Endothelial cell of umbilical vein (primary cell): Measurements from ENCODE around the gene CDK17. TPM values are rescaled to one million over a fixed set of nuclear protein-coding genes. Genes with fewer than 3 reads are reported as not detected.

Experiments used
- BruUV-seq: library from RNA; stranded (reverse); fragments of 400-500 nt; replicated peaks from 2 replicates; lab custom pipeline; 2021; lab: Mats Ljungman, UMichigan
- CTCF ChIA-PET: fragments of 300-600, 350-600 bp; sonication (Branson Sonifier 250); formaldehyde crosslinking; loops from one replicate; lab custom pipeline; 2021; ENCODE audit warnings: antibody characterized with exemption, inconsistent platforms; lab: Charles Lee
- POLR2A ChIA-PET: fragments of 300-600, 350-600 bp; sonication (Branson Sonifier 250); formaldehyde crosslinking; loops from one replicate; lab custom pipeline; 2021; ENCODE audit warnings: antibody characterized with exemption, inconsistent platforms; lab: Charles Lee
- DNase-seq: peaks from one replicate; pipeline ENCODE4 v3.0.0-alpha.2; 2011; ENCODE audit warnings: low read depth, low spot score
- FAIRE-seq: peaks from 2 replicates; lab custom pipeline; 2011; peaks lifted over from hg19 to GRCh38; lab: Jason Lieb, UNC
- H2AFZ ChIP-seq: 2 replicates; pipeline ENCODE4 v1.6.0; 2012; ENCODE audit warnings: low read depth, low read length, control low read depth, inconsistent platforms
- H3K27ac ChIP-seq: 2 replicates; pipeline ENCODE4 v1.5.1; 2011; ENCODE audit warnings: low read depth, mild to moderate bottlenecking, control low read depth, low read length, moderate library complexity; ENCODE audit not compliant: insufficient read depth
- H3K27me3 ChIP-seq, 2 experiments: 2 replicates each; pipeline versions ENCODE4 v1.6.0 to v1.6.1; 2011; ENCODE audit warnings: low read length in 2 of 2, mixed read lengths in 1 of 2; ENCODE audit not compliant: control insufficient read depth in 2 of 2, insufficient read depth in 2 of 2
- H3K36me3 ChIP-seq, 2 experiments: 2 replicates in 1 of 2; 3 replicates in 1 of 2; pipeline ENCODE4 v1.5.1; 2011; ENCODE audit warnings: low read length in 2 of 2, mild to moderate bottlenecking in 1 of 2, moderate library complexity in 1 of 2; ENCODE audit not compliant: control insufficient read depth in 2 of 2, insufficient read depth in 2 of 2; ENCODE audit errors: extremely low read depth in 1 of 2
- H3K4me1 ChIP-seq: 3 replicates; pipeline ENCODE4 v1.5.1; 2011; ENCODE audit warnings: mild to moderate bottlenecking, low read length; ENCODE audit not compliant: control insufficient read depth, insufficient read depth; ENCODE audit errors: extremely low read depth
- H3K4me2 ChIP-seq: 2 replicates; pipeline ENCODE4 v1.6.1; 2011; ENCODE audit warnings: low read length, control low read depth, mixed read lengths; ENCODE audit not compliant: insufficient read depth
- H3K4me3 ChIP-seq, 3 experiments: fragments of 200-600 bp in 1 of 3; sonication (generic), shearing (Covaris generic) in 1 of 3; replicated peaks in 1 of 3; 2 replicates each; pipeline ENCODE4 v1.5.1; 2011 to 2016; ENCODE audit warnings: control low read depth in 3 of 3, low read length in 3 of 3, mild to moderate bottlenecking in 2 of 3, inconsistent platforms in 1 of 3, low read depth in 1 of 3, moderate library complexity in 1 of 3; ENCODE audit not compliant: insufficient read depth in 1 of 3
- H3K79me2 ChIP-seq: 2 replicates; pipeline ENCODE4 v1.6.0; 2012; ENCODE audit warnings: low read length, inconsistent platforms; ENCODE audit not compliant: control insufficient read depth, insufficient read depth
- H3K9ac ChIP-seq: replicated peaks from 2 replicates; pipeline ENCODE3; 2011; ENCODE audit warnings: low read length, control low read depth; ENCODE audit not compliant: insufficient read depth; ENCODE audit errors: extremely low read depth
- H3K9me1 ChIP-seq: replicated peaks from 3 replicates; pipeline ENCODE4 v1.6.0; 2011; ENCODE audit warnings: mild to moderate bottlenecking, low read length; ENCODE audit not compliant: control insufficient read depth, insufficient read depth; ENCODE audit errors: extremely low read depth
- H3K9me3 ChIP-seq: replicated peaks from 2 replicates; pipeline ENCODE4 v1.5.1; 2012; ENCODE audit warnings: low read length, inconsistent platforms; ENCODE audit not compliant: control insufficient read depth, insufficient read depth
- H4K20me1 ChIP-seq: replicated peaks from 2 replicates; pipeline ENCODE3; 2011; ENCODE audit warnings: mild to moderate bottlenecking, low read length; ENCODE audit not compliant: control insufficient read depth, insufficient read depth; ENCODE audit errors: extremely low read depth
- CTCF ChIP-seq, 2 donors: IDR thresholded peaks; 1 replicate in 1 of 2; 2 replicates in 1 of 2; pipeline ENCODE4 v1.5.1; 2011; ENCODE audit warnings: low read length in 2 of 2, mild to moderate bottlenecking in 2 of 2, moderate library complexity in 2 of 2, control low read depth in 1 of 2, inconsistent platforms in 1 of 2, low read depth in 1 of 2; ENCODE audit not compliant: insufficient read depth in 1 of 2; ENCODE audit errors: extremely low read depth in 1 of 2
- EZH2 ChIP-seq: IDR thresholded peaks from 2 replicates; pipeline ENCODE4 v1.6.1; 2012; ENCODE audit warnings: borderline replicate concordance, low read depth, mild to moderate bottlenecking, moderate library complexity, low read length, inconsistent platforms; ENCODE audit not compliant: severe bottlenecking
- FOS ChIP-seq: IDR thresholded peaks from 2 replicates; pipeline ENCODE4 v1.6.1; 2011; ENCODE audit warnings: mild to moderate bottlenecking, low read length, moderate library complexity, borderline replicate concordance; ENCODE audit not compliant: insufficient read depth
- GATA2 ChIP-seq: IDR thresholded peaks from 2 replicates; pipeline ENCODE4 v1.7.0; 2011; ENCODE audit warnings: low read depth, mild to moderate bottlenecking, moderate library complexity, mixed read lengths, low read length; ENCODE audit not compliant: insufficient read length, insufficient read depth
- JUN ChIP-seq: IDR thresholded peaks from 2 replicates; pipeline ENCODE4 v1.6.1; 2011; ENCODE audit warnings: borderline replicate concordance, low read depth; ENCODE audit not compliant: insufficient read length, insufficient read depth
- MAX ChIP-seq: IDR thresholded peaks from 2 replicates; pipeline ENCODE4 v1.6.1; 2011; ENCODE audit not compliant: insufficient read depth, insufficient read length
- MYC ChIP-seq: IDR thresholded peaks from one replicate; pipeline ENCODE4 v1.6.1; 2011; ENCODE audit warnings: mild to moderate bottlenecking, low read depth, low read length
- POLR2A ChIP-seq: IDR thresholded peaks from 2 replicates; pipeline ENCODE4 v1.6.1; 2012; ENCODE audit warnings: low read depth, mild to moderate bottlenecking, control low read depth, low read length
- POLR2AphosphoS5 ChIP-seq: IDR thresholded peaks from 2 replicates; pipeline ENCODE4 v1.6.1; 2012; ENCODE audit warnings: low read depth, mild to moderate bottlenecking, control low read depth, low read length, moderate library complexity; ENCODE audit not compliant: insufficient read depth
- dilution Hi-C: fragments of 300-500 bp; cut with MboI; formaldehyde crosslinking; loops from one replicate; pipeline ENCODE4 v1.15.0; 2019; ENCODE audit warnings: low sequenced_read_pairs; ENCODE audit not compliant: extremely low pct_ligation_motif_present
- intact Hi-C: fragments of 100-400 bp; cut with micrococcal nuclease; formaldehyde crosslinking; loops from one replicate; pipeline ENCODE4 v1.10.0; 2022
- polyA plus RNA-seq, 4 experiments: library from polyadenylated mRNA; depleted of rRNA in 3 of 4; stranded (reverse) in 3 of 4; unstranded in 1 of 4; fragments of >200 nt; gene quantifications; 2 replicates each; pipeline versions ENCODE4 v1.2.1 to v1.2.3, GENCODE V29; 2011 to 2012; ENCODE audit warnings: missing spikeins in 1 of 4
- total RNA-seq: library from RNA; stranded (reverse); gene quantifications from 2 replicates; pipeline ENCODE4 v1.2.3, GENCODE V29; 2021

Gene CDK17
- total and polyA plus RNA-seq, 2 donors (not counting 3 experiments of a cell fraction or from before 2014, with no cell fraction given), result 61.1 to 176 TPM

GRCh38 chr12:96300064-96300463 is 100.2 kb downstream of the CDK17 start:
- dilution Hi-C loops (no loop called here), intact Hi-C loops (no loop called here)
- peaks cover 10% of the 10 kb centered on the region for H4K20me1 ChIP-seq
- H3K27me3 ChIP-seq, result no peaks in the 10 kb centered on the region
- FAIRE-seq, result no peak
- no peaks in the 10 kb centered on the region for H3K9me1 ChIP-seq
- no TSS peak for BruUV-seq
- no peak overlapping the region for H2AFZ ChIP-seq
- H3K79me2 ChIP-seq, result peaks cover 93% of the 10 kb centered on the region
- no peak for DNase-seq
- no peak overlapping the region for H3K9ac ChIP-seq
- ChIA-PET CTCF (interaction anchor here (1.0 kb wide), 2 partner anchors 9 to 216 kb away, joined by 3 to 5 read pairs; no protein-coding TSS in a partner anchor), POLR2A (no interaction called here)
- H3K36me3 ChIP-seq, result peaks cover 9 to 39% of the 10 kb centered on the region in 2 experiments
- no peak overlapping the region for H3K4me3 ChIP-seq
- no peak for TF ChIP-seq GATA2
- TF ChIP-seq CTCF (IDR thresholded peaks at IDR 0.05; ENCODE audit: extremely low read depth in 1 of 2, insufficient read depth in 1 of 2, low read depth in 1 of 2, low read length in 2 of 2), result no peak
- no peak for TF ChIP-seq MAX
- no peak for TF ChIP-seq MYC
- TF ChIP-seq POLR2AphosphoS5, result no peak
- TF ChIP-seq EZH2, result no peak
- no peak for TF ChIP-seq POLR2A
- no peak for TF ChIP-seq FOS
- no peak for TF ChIP-seq JUN
- peaks cover 3% of the 10 kb centered on the region for H3K4me1 ChIP-seq
- H3K9me3 ChIP-seq, result no peaks in the 10 kb centered on the region
- no peak overlapping the region for H3K4me2 ChIP-seq
- H3K27ac ChIP-seq, result no peak overlapping the region
